Measurements from ENCODE around the gene PTH2R. TPM values are rescaled to one million over a fixed set of nuclear protein-coding genes. Genes with fewer than 3 reads are reported as not detected.
"Not testable (repeated sequence)": the region's sequence is repeated elsewhere in the genome, so short reads cannot be mapped to it uniquely, and the experiment has no call there.

Gene PTH2R
- total RNA-seq, 1 experiment from 2014 or later = 17.3 TPM

- DNase-seq (ENCODE audit: low read depth) = no peak
- in situ Hi-C loops (cut with HindIII; ENCODE audit: low pct_unique_long_range_greater_than_20kb, low sequenced_read_pairs) = no loop called here
Measured at GRCh38 chr2:208466920-208467298, 60.3 kb downstream of the PTH2R start.

GRCh38 chr2:208467564-208467963 lies 61.0 kb downstream of the PTH2R start:
- DNase-seq (ENCODE audit: low read depth) = no peak
- in situ Hi-C loops (cut with HindIII; ENCODE audit: low pct_unique_long_range_greater_than_20kb, low sequenced_read_pairs) = no loop called here

- no peak for DNase-seq (ENCODE audit: low read depth)
- in situ Hi-C loops (cut with HindIII; ENCODE audit: low pct_unique_long_range_greater_than_20kb, low sequenced_read_pairs) = loop anchor here (10.0 kb wide), 1 partner anchor 57 kb away; no protein-coding TSS in a partner anchor
Measured at GRCh38 chr2:208477741-208478140, 71.1 kb downstream of the PTH2R start.

DNA sequence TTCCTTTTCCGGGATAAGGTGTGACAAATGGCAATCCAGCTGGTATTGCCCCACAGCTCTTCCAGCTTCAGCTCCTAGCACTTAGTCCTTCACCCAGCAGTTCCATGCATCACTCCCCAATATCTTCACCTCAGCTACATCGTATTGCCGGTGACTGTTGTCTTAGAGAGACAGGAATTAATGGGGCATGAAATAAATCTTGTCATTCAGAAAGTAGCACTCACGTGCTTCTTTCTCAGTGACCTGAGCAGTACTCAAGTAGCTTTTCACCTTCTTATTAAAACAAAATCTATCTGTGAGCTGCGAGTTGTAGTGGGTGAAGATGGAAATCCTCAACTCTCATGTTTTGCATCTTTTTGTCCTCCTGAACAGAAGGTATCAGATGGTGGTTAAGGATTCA lies 72.8 kb downstream of the PTH2R start:
- in situ Hi-C loops (cut with HindIII; ENCODE audit: low pct_unique_long_range_greater_than_20kb, low sequenced_read_pairs) = loop anchor here (10.0 kb wide), 1 partner anchor 55 kb away; no protein-coding TSS in a partner anchor
- DNase-seq (ENCODE audit: low read depth) = peak; percentile 43

- in situ Hi-C loops (cut with HindIII; ENCODE audit: low pct_unique_long_range_greater_than_20kb, low sequenced_read_pairs); DNase-seq (ENCODE audit: low read depth): not testable (repeated sequence)
Measured at GRCh38 chr2:208481945-208482344, 75.4 kb downstream of the PTH2R start.

DNA sequence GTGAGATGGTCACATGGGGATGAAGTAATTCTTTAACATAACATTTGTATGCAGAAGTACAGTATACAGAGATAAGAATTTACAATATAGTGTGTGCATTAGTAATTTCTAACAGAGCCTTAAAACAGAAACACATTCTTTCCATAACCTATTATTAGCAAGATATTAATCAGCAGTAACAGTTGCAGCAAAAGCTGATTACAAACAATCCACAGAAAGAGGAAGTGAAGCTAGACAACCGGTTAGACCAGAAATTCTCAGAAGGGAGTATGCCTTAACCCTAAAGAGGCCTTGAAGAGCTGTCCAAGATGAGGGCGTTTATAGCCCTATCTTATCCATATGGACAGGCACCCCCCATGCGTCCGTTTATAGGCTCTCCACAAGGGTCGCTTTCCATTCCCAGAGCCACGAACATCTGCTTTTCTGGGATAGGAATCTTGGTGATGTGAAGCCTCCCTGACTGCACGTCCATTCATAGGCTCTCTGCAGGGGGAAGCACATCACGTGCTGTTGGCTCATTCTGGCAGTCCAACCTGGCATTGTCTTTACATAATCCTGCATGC lies 75.9 kb downstream of the PTH2R start:
- DNase-seq (ENCODE audit: low read depth); in situ Hi-C loops (cut with HindIII; ENCODE audit: low pct_unique_long_range_greater_than_20kb, low sequenced_read_pairs): not testable (repeated sequence)

- in situ Hi-C loops (cut with HindIII; ENCODE audit: low pct_unique_long_range_greater_than_20kb, low sequenced_read_pairs) = no loop called here
- no peak for DNase-seq (ENCODE audit: low read depth)
Measured at GRCh38 chr2:208485390-208485789, 78.8 kb downstream of the PTH2R start.

DNA sequence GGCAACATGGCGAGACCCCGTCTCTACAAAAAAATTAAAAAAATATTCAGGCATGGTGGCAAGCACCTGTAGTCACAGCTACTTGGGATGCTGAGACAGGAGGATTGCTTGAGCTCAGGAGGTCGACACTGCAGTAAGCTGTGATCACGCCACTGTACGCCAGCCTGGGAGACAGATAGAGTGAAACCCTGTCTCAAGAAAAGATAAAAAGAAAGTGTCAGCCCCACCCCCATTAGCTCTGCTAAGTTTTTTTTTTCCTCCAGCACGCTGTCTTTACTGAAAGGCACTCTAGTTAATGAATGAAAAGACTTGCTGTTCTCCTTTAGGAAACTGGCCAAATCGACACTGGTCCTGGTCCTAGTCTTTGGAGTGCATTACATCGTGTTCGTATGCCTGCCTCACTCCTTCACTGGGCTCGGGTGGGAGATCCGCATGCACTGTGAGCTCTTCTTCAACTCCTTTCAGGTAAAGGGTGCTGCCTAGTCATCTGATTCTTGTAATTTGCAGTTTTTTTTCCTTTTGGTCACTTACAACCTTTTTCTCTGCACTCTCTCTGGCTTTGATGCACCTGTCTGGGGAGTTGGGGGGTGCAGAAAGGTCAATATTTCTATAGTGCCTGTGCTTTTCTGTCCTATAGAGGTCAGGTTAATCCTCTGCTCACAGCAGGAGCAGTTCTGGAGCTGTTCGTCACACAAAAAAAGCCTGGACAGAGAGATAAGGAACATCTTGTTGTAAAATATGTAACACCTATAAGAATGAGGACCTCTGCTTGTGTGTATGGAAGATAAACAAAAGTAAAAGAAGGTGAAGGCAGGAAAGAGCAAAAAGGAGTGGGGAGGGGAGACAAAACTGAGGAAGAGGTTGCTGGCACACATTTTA lies 82.3 kb downstream of the PTH2R start:
- in situ Hi-C loops (cut with HindIII; ENCODE audit: low pct_unique_long_range_greater_than_20kb, low sequenced_read_pairs) = no loop called here
- no peak for DNase-seq (ENCODE audit: low read depth)

DNA sequence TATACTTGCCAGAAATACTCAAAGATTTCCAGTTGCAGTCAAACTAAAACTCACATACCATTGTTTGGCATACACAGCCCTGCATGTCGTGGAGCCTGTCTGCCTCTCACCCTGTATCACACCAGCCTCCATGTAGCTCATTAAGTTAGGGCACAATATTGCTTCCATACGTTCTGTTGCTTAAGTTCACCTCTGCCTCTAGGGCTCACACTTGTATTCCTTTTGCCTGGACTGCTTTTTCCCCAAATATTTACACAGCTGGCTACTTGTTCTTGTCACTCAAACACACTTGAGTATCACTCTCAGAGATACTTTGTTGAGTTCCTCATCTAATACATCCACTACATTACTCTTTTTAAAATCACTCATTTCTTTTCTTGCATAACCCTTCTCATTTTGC lies 83.1 kb downstream of the PTH2R start:
- no peak for DNase-seq (ENCODE audit: low read depth)
- in situ Hi-C loops (cut with HindIII; ENCODE audit: low pct_unique_long_range_greater_than_20kb, low sequenced_read_pairs) = no loop called here

GRCh38 chr2:208490492-208490891 lies 83.9 kb downstream of the PTH2R start:
- DNase-seq (ENCODE audit: low read depth) = no peak
- in situ Hi-C loops (cut with HindIII; ENCODE audit: low pct_unique_long_range_greater_than_20kb, low sequenced_read_pairs) = no loop called here

- DNase-seq (ENCODE audit: low read depth) = no peak
- in situ Hi-C loops (cut with HindIII; ENCODE audit: low pct_unique_long_range_greater_than_20kb, low sequenced_read_pairs) = no loop called here
Measured at GRCh38 chr2:208491641-208492040, 85.0 kb downstream of the PTH2R start.

GRCh38 chr2:208492069-208492468 lies 85.5 kb downstream of the PTH2R start:
- no peak for DNase-seq (ENCODE audit: low read depth)
- in situ Hi-C loops (cut with HindIII; ENCODE audit: low pct_unique_long_range_greater_than_20kb, low sequenced_read_pairs) = no loop called here

- DNase-seq (ENCODE audit: low read depth) = no peak
- in situ Hi-C loops (cut with HindIII; ENCODE audit: low pct_unique_long_range_greater_than_20kb, low sequenced_read_pairs) = no loop called here
Measured at GRCh38 chr2:208493186-208493585, 86.6 kb downstream of the PTH2R start.

GRCh38 chr2:208496129-208496528 lies 89.5 kb downstream of the PTH2R start:
- in situ Hi-C loops (cut with HindIII; ENCODE audit: low pct_unique_long_range_greater_than_20kb, low sequenced_read_pairs) = no loop called here
- no peak for DNase-seq (ENCODE audit: low read depth)

GRCh38 chr2:208501206-208501605 lies 94.6 kb downstream of the PTH2R start:
- in situ Hi-C loops (cut with HindIII; ENCODE audit: low pct_unique_long_range_greater_than_20kb, low sequenced_read_pairs) = no loop called here
- DNase-seq (ENCODE audit: low read depth) = no peak

GRCh38 chr2:208502288-208502687 lies 95.7 kb downstream of the PTH2R start:
- in situ Hi-C loops (cut with HindIII; ENCODE audit: low pct_unique_long_range_greater_than_20kb, low sequenced_read_pairs) = no loop called here
- DNase-seq (ENCODE audit: low read depth) = no peak

DNA sequence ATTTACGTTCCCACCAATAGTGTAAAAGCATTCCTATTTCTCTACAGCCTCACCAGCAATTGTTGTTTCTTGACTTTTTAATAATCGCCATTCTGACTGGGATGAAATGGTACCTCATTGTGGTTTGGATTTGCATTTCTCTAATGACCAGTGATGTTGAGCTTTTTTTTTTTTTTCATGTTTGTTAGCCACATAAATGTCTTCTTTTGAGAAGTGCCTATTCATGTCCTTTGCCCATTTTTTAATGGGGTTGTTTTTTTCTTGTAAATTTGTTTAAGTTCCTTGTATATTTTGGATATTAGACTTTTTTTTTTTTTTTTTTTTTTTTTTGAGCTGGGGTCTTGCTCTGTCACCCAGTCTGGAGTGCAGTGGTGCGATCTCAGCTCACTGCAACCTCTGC lies 98.8 kb downstream of the PTH2R start:
- DNase-seq (ENCODE audit: low read depth); in situ Hi-C loops (cut with HindIII; ENCODE audit: low pct_unique_long_range_greater_than_20kb, low sequenced_read_pairs): not testable (repeated sequence)

DNA sequence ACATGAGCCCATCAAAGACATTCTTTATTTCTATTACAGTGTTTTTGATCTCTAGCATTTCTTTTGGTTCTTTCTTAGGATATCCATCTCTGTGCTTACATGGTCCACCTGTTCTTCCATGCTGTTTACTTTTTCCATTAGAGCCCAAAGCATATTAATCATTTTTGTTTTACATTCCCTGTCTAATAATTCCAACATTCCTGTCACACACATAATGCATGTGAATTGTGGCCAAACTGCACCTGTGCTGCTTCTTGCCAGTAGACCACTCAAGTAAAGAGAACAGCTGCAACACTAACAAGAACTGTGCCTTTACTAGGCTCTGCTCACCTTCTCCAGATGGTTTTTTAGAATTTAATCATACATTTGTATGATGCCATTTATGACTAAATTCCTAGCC lies 103.0 kb downstream of the PTH2R start:
- in situ Hi-C loops (cut with HindIII; ENCODE audit: low pct_unique_long_range_greater_than_20kb, low sequenced_read_pairs) = no loop called here
- DNase-seq (ENCODE audit: low read depth) = no peak

GRCh38 chr2:208511016-208511415 lies 104.4 kb downstream of the PTH2R start:
- in situ Hi-C loops (cut with HindIII; ENCODE audit: low pct_unique_long_range_greater_than_20kb, low sequenced_read_pairs) = no loop called here
- DNase-seq (ENCODE audit: low read depth) = no peak

DNA sequence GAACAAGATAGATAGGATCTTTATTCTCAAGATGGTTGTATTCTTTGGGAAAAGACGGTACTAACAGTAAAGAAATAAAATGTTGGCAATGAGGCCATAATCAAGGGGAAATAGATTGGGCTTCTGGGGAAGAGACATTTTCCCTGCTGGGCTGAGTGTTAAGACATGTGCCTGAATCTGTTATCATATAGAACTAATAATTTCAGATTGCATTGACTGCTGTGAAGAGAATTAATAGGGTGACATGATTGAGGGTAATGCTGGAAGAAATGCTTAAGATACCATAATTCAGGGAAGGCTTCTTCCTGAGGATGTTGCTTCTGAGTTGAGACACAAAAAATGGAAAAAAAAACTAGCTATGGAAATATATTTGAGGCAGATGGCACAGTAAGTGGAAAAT lies 105.0 kb downstream of the PTH2R start:
- DNase-seq (ENCODE audit: low read depth) = no peak
- in situ Hi-C loops (cut with HindIII; ENCODE audit: low pct_unique_long_range_greater_than_20kb, low sequenced_read_pairs) = no loop called here
